ENCODE measurements around the gene OSBPL3.

DNA sequence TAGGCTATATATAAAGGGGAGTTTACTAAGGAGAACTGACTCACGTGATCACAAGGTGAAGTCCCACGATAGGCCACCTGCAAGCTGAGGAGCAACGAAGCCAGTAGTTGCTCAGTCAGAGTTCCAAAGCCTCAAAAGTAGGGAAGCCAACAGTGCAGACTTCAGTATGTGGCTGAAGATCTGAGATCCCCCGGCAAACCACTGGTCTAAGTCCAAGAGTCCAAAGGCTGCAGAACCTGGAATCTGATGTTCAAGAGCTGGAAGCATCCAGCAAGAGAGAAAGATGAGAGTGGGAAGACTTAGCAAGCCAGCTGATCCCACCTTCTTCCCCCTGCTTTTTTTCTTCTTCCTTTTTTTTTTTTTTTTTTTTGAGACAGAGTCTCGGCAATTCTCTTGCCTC lies 195.7 kb downstream of the OSBPL3 start:
- TF ChIP-seq, protein P1, sequence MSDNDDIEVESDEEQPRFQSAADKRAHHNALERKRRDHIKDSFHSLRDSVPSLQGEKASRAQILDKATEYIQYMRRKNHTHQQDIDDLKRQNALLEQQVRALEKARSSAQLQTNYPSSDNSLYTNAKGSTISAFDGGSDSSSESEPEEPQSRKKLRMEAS (CRISPR knock-in tag; IDR thresholded peaks at IDR 0.05), result no peak
- TF ChIP-seq E2F5 (CRISPR knock-in tag; IDR thresholded peaks at IDR 0.05), result no peak
- no peak for TF ChIP-seq OVOL2 (CRISPR knock-in tag; IDR thresholded peaks at IDR 0.05; ENCODE audit: borderline replicate concordance)
- TF ChIP-seq ARID4B (CRISPR knock-in tag; IDR thresholded peaks at IDR 0.05; ENCODE audit: borderline replicate concordance), result no peak
- TF ChIP-seq CTCF (IDR thresholded peaks at IDR 0.05), result no peak
- TF ChIP-seq, protein P2, sequence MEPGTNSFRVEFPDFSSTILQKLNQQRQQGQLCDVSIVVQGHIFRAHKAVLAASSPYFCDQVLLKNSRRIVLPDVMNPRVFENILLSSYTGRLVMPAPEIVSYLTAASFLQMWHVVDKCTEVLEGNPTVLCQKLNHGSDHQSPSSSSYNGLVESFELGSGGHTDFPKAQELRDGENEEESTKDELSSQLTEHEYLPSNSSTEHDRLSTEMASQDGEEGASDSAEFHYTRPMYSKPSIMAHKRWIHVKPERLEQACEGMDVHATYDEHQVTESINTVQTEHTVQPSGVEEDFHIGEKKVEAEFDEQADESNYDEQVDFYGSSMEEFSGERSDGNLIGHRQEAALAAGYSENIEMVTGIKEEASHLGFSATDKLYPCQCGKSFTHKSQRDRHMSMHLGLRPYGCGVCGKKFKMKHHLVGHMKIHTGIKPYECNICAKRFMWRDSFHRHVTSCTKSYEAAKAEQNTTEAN (CRISPR knock-in tag; IDR thresholded peaks at IDR 0.05), result no peak
- TF ChIP-seq SP1 (CRISPR knock-in tag; conservative IDR thresholded peaks at IDR 0.05), result no peak
